GM18867 (cell line): ENCODE data around the gene PLAAT1.

Experiments used
- ATAC-seq: cut with Tn5 transposase; IDR thresholded peaks from one replicate; pipeline ENCODE4 v1.9.1; 2021; ENCODE audit warnings: mild to moderate bottlenecking, moderate library complexity; ENCODE audit not compliant: unreplicated experiment

The PLAAT1 gene

GRCh38 chr3:193250492-193250891 is 9.5 kb downstream of the PLAAT1 start:
- ATAC-seq, result no peak

GRCh38 chr3:193253986-193254660 is 13.1 kb downstream of the PLAAT1 start:
- no peak for ATAC-seq

GRCh38 chr3:193261970-193262369 is 20.9 kb downstream of the PLAAT1 start:
- no peak for ATAC-seq

- ATAC-seq, result no peak
Observed at GRCh38 chr3:193262707-193263106, 21.7 kb downstream of the PLAAT1 start.

GRCh38 chr3:193269343-193270028 is 28.5 kb downstream of the PLAAT1 start:
- ATAC-seq, result no peak

GRCh38 chr3:193270451-193270850 is 29.4 kb downstream of the PLAAT1 start:
- no peak for ATAC-seq

- ATAC-seq, result no peak
Observed at GRCh38 chr3:193271101-193271840, 30.2 kb downstream of the PLAAT1 start.

GRCh38 chr3:193292386-193292785 is 51.4 kb downstream of the PLAAT1 start:
- no peak for ATAC-seq

GRCh38 chr3:193295985-193296384 is 55.0 kb downstream of the PLAAT1 start:
- no peak for ATAC-seq

- peak; percentile 46 for ATAC-seq
Observed at GRCh38 chr3:193297421-193297820, 56.4 kb downstream of the PLAAT1 start.

- ATAC-seq, result no peak
Observed at GRCh38 chr3:193301433-193301832, 60.4 kb downstream of the PLAAT1 start.

GRCh38 chr3:193305356-193305755 is 64.3 kb downstream of the PLAAT1 start:
- ATAC-seq, result no peak

- ATAC-seq, result no peak
Observed at GRCh38 chr3:193310914-193311723, 70.1 kb downstream of the PLAAT1 start.

- no peak for ATAC-seq
Observed at GRCh38 chr3:193313061-193313958, 72.3 kb downstream of the PLAAT1 start.

- no peak for ATAC-seq
Observed at GRCh38 chr3:193314161-193314560, 73.1 kb downstream of the PLAAT1 start.

GRCh38 chr3:193317682-193318300 is 76.8 kb downstream of the PLAAT1 start:
- ATAC-seq, result no peak
